Glomerular visceral epithelial cell (primary cell): ENCODE data around the gene SYT15B.
"Not testable (repeated sequence)": the region's sequence is repeated elsewhere in the genome, so short reads cannot be mapped to it uniquely, and the experiment has no call there.

Experiments
- DNase-seq: peaks from one replicate; pipeline ENCODE4 v3.0.0-alpha.2; 2016; ENCODE audit errors: extremely low spot score

Gene SYT15B

GRCh38 chr10:47725740-47726139 lies 37.7 kb downstream of the SYT15B start:
- not testable (repeated sequence) for DNase-seq

GRCh38 chr10:47725047-47725446 lies 38.3 kb downstream of the SYT15B start:
- not testable (repeated sequence) for DNase-seq

GRCh38 chr10:47724119-47724518 lies 39.3 kb downstream of the SYT15B start:
- DNase-seq = not testable (repeated sequence)

- not testable (repeated sequence) for DNase-seq
These were observed 40.0 kb downstream of the SYT15B start for GRCh38 chr10:47723362-47723761.

- DNase-seq = not testable (repeated sequence)
These were observed 46.2 kb downstream of the SYT15B start for GRCh38 chr10:47717011-47717769.
